B cell (primary cell): Measurements from ENCODE around the gene ZRANB1. TPM values are rescaled to one million over a fixed set of nuclear protein-coding genes. Genes with fewer than 3 reads are reported as not detected.

Experiments
- ATAC-seq: fragments of 200-7000 bp; cut with Tn5 transposase; one replicate; pipeline ENCODE4 v1.10.0; 2021; ENCODE audit warnings: low read depth, mild to moderate bottlenecking, moderate number of reproducible peaks, moderate library complexity
- CTCF ChIA-PET: fragments of 350-600 bp; sonication (Branson Sonifier 250); formaldehyde crosslinking; loops from one replicate; lab custom pipeline; 2021; ENCODE audit warnings: antibody characterized with exemption, inconsistent platforms; lab: Charles Lee
- POLR2A ChIA-PET: fragments of 350-600 bp; sonication (Branson Sonifier 250); formaldehyde crosslinking; loops from one replicate; lab custom pipeline; 2021; ENCODE audit warnings: antibody characterized with exemption; lab: Charles Lee
- DNase-seq: peaks from one replicate; pipeline ENCODE4 v3.0.0; 2013
- H2AFZ ChIP-seq: 2 replicates; pipeline ENCODE4 v1.6.1; 2012; ENCODE audit warnings: mild to moderate bottlenecking, low read depth, low read length; ENCODE audit not compliant: insufficient read depth, poor library complexity, severe bottlenecking
- H3K27ac ChIP-seq, 2 donors: 1 replicate in 1 of 2; 2 replicates in 1 of 2; pipeline ENCODE4 v1.5.1; 2012 to 2013; ENCODE audit warnings: low read length in 2 of 2, mild to moderate bottlenecking in 2 of 2, moderate library complexity in 1 of 2
- H3K27me3 ChIP-seq, 4 experiments: fragments of 200-600 bp in 1 of 4; sonication (generic) in 1 of 4; replicated peaks in 1 of 4; 1 replicate in 2 of 4; 2 replicates in 2 of 4; pipeline versions ENCODE4 v1.6.1 to v1.7.0; 2013 to 2016; ENCODE audit warnings: low read length in 3 of 4, mild to moderate bottlenecking in 2 of 4, mixed read lengths in 1 of 4, moderate library complexity in 1 of 4; ENCODE audit not compliant: insufficient read depth in 4 of 4, control insufficient read depth in 3 of 4; ENCODE audit errors: control extremely low read depth in 1 of 4
- H3K36me3 ChIP-seq, 2 experiments: replicated peaks in 1 of 2; 1 replicate in 1 of 2; 2 replicates in 1 of 2; pipeline versions ENCODE4 v1.6.1 to v1.7.1; 2013; ENCODE audit warnings: low read length in 1 of 2; ENCODE audit not compliant: insufficient read depth in 2 of 2, control insufficient read depth in 1 of 2; ENCODE audit errors: control extremely low read depth in 1 of 2, extremely low read depth in 1 of 2
- H3K4me1 ChIP-seq, 2 donors: fragments of 200-600 bp in 1 of 2; sonication (generic) in 1 of 2; 1 replicate in 1 of 2; 2 replicates in 1 of 2; pipeline versions ENCODE4 v1.5.1 to v1.6.1; 2013 to 2017; ENCODE audit warnings: low read length in 2 of 2; ENCODE audit not compliant: control insufficient read depth in 2 of 2, insufficient read depth in 2 of 2
- H3K4me2 ChIP-seq: replicated peaks from 2 replicates; pipeline ENCODE3; 2012; ENCODE audit warnings: mild to moderate bottlenecking, low read depth, low read length; ENCODE audit not compliant: poor library complexity, severe bottlenecking
- H3K4me3 ChIP-seq, 5 experiments: fragments of 200-600 bp in 1 of 5; sonication (generic) in 1 of 5; 1 replicate in 3 of 5; 2 replicates in 2 of 5; pipeline versions ENCODE4 v1.5.1 to v1.7.0; 2011 to 2016; ENCODE audit warnings: low read length in 4 of 5, mild to moderate bottlenecking in 4 of 5, low read depth in 2 of 5, control low read depth in 1 of 5, moderate library complexity in 1 of 5; ENCODE audit not compliant: insufficient read depth in 1 of 5; ENCODE audit errors: control extremely low read depth in 1 of 5, extremely low read depth in 1 of 5
- H3K79me2 ChIP-seq: fragments of 200-600 bp; sonication (generic); one replicate; pipeline ENCODE4 v1.6.0; 2016; ENCODE audit warnings: low read length; ENCODE audit not compliant: control insufficient read depth, insufficient read depth
- H3K9ac ChIP-seq: fragments of 200-600 bp; sonication (generic); 2 replicates; pipeline ENCODE4 v1.6.1; 2017; ENCODE audit warnings: mild to moderate bottlenecking, low read length, moderate library complexity
- H3K9me3 ChIP-seq, 3 donors: one replicate each; pipeline versions ENCODE4 v1.6.1 to v1.7.1; 2013; ENCODE audit warnings: low read length in 2 of 3; ENCODE audit not compliant: control insufficient read depth in 2 of 3, insufficient read depth in 1 of 3; ENCODE audit errors: control extremely low read depth in 1 of 3
- H4K20me1 ChIP-seq: 2 replicates; pipeline ENCODE4 v1.6.0; 2012; ENCODE audit warnings: mild to moderate bottlenecking, low read length; ENCODE audit not compliant: insufficient read depth, control insufficient read depth, poor library complexity, severe bottlenecking
- H3K27ac Mint-ChIP-seq: one replicate; pipeline ENCODE4 v1.8.0; 2021; ENCODE audit warnings: mixed read lengths
- H3K27me3 Mint-ChIP-seq: one replicate; pipeline ENCODE4 v1.8.0; 2021; ENCODE audit warnings: mixed read lengths
- H3K4me1 Mint-ChIP-seq: one replicate; pipeline ENCODE4 v1.8.0; 2021; ENCODE audit warnings: mixed read lengths
- H3K4me3 Mint-ChIP-seq: one replicate; pipeline ENCODE4 v1.8.0; 2021; ENCODE audit warnings: mixed read lengths
- H3K9me3 Mint-ChIP-seq: one replicate; pipeline ENCODE4 v1.8.0; 2022; ENCODE audit warnings: mixed read lengths; ENCODE audit not compliant: insufficient read depth
- EZH2 ChIP-seq: IDR thresholded peaks from 2 replicates; pipeline ENCODE4 v1.6.1; 2012; ENCODE audit warnings: borderline replicate concordance, low read depth, mild to moderate bottlenecking, moderate library complexity, low read length; ENCODE audit not compliant: insufficient read depth, poor library complexity, severe bottlenecking
- WGBS: methylation state at CpG from one replicate; pipeline ENCODE4 v1.1.5; 2013; ENCODE audit warnings: missing lambda C conversion rate; ENCODE audit not compliant: insufficient coverage; 5-methylcytosine and 5-hydroxymethylcytosine counted together
- intact Hi-C: fragments of 100-400 bp; cut with micrococcal nuclease; formaldehyde crosslinking; loops from one replicate; pipeline ENCODE4 v1.10.0; 2022
- polyA plus RNA-seq: library from polyadenylated mRNA; depleted of rRNA; stranded (reverse); fragments of >200 nt; gene quantifications from 2 replicates; pipeline ENCODE4 v1.2.3, GENCODE V29; 2012
- total RNA-seq, 2 donors: library from RNA; stranded (reverse); fragments of 120-200 nt in 1 of 2; gene quantifications; 1 replicate in 1 of 2; 2 replicates in 1 of 2; pipeline versions ENCODE4 v1.2.3 to v1.2.4, GENCODE V29; 2013 to 2022
- TF ChIP-seq, protein P1 (sequence below): fragments of 200-600 bp; IDR thresholded peaks from one replicate; pipeline ENCODE4 v1.8.0; 2022; ENCODE audit warnings: antibody characterized with exemption, mild to moderate bottlenecking

Gene ZRANB1
- total and polyA plus RNA-seq, 2 donors (not counting 1 experiment from before 2014, with no cell fraction given): 6.5 to 28.0 TPM

DNA sequence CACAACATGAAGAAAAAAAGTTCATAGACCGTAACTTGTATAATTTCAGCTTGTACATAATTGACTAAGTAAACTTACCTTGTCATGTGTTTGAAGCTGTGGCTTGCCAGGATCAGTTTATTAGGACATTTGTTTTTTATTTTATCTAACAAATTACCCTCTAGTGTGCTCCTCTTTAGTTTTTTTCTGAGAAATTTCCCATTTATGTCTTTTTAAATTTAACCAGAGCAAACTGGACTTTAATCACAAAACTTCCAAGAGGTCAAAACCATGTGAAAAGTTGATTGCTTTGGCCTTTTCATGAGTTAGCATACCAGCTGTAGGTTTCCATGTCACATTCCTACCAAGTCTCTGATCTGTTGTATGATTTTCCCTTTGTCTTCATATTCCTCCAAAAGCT, 42.5 kb downstream of the ZRANB1 start:
- Histone ChIP-seq H3K4me2 (no peak overlapping the region), H3K79me2 (no peaks in the 10 kb centered on the region), H4K20me1 (no peaks in the 10 kb centered on the region), H2AFZ (no peak overlapping the region), H3K27ac (no peak overlapping the region), H3K9ac (no peak overlapping the region), H3K9me3 (no peaks in the 10 kb centered on the region), H3K36me3 (peaks cover 0 to 54% of the 10 kb centered on the region in 2 experiments), H3K4me1 (no peaks in the 10 kb centered on the region), H3K27me3 (no peaks in the 10 kb centered on the region), H3K4me3 (no peak overlapping the region)
- WGBS: no CpG with 5 or more reads among the region's 1 CpG
- Mint-ChIP-seq H3K4me3 (no peak overlapping the region), H3K4me1 (peaks cover 10% of the 10 kb centered on the region), H3K27me3 (no peaks in the 10 kb centered on the region), H3K9me3 (no peaks in the 10 kb centered on the region), H3K27ac (no peak overlapping the region)
- DNase-seq (no peak), ATAC-seq (no peak)
- ChIA-PET POLR2A (no interaction called here), CTCF (interaction anchor here (0.8 kb wide), 1 partner anchor 8 kb away, joined by 3 read pairs; no protein-coding TSS in a partner anchor)
- TF ChIP-seq, protein P1, sequence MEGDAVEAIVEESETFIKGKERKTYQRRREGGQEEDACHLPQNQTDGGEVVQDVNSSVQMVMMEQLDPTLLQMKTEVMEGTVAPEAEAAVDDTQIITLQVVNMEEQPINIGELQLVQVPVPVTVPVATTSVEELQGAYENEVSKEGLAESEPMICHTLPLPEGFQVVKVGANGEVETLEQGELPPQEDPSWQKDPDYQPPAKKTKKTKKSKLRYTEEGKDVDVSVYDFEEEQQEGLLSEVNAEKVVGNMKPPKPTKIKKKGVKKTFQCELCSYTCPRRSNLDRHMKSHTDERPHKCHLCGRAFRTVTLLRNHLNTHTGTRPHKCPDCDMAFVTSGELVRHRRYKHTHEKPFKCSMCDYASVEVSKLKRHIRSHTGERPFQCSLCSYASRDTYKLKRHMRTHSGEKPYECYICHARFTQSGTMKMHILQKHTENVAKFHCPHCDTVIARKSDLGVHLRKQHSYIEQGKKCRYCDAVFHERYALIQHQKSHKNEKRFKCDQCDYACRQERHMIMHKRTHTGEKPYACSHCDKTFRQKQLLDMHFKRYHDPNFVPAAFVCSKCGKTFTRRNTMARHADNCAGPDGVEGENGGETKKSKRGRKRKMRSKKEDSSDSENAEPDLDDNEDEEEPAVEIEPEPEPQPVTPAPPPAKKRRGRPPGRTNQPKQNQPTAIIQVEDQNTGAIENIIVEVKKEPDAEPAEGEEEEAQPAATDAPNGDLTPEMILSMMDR: no peak
- no peak for TF ChIP-seq EZH2
- intact Hi-C loops: no loop called here

DNA sequence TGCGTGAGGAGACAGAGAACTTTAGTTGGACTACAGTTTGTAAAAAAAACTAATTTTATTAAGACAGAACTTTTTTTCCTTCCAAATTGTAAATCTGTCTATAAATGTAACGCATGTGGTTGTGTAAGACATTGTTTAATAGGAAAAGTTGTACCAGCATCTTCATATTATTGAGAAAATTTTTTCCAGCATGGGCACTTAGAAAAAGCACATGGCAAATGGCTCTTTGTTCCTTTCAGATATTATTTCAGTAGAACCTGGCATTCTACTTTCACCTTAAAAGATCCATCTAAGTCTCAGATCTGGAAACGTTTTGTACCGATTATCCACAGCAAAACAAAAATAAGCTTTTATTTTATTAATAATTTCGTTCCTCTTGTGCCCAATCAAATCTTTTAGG, 43.2 kb downstream of the ZRANB1 start:
- CTCF ChIA-PET: interaction anchor here (0.8 kb wide), 1 partner anchor 8 kb away, joined by 3 read pairs; no protein-coding TSS in a partner anchor
- H4K20me1 ChIP-seq: no peaks in the 10 kb centered on the region
- H3K4me2 ChIP-seq: no peak overlapping the region
- Mint-ChIP-seq H3K4me3 (no peak overlapping the region), H3K27me3 (no peaks in the 10 kb centered on the region), H3K27ac (no peak overlapping the region), H3K4me1 (peaks cover 12% of the 10 kb centered on the region), H3K9me3 (no peaks in the 10 kb centered on the region)
- TF ChIP-seq EZH2: no peak
- TF ChIP-seq, protein P1: no peak
- intact Hi-C loops: no loop called here
- POLR2A ChIA-PET: no interaction called here
- H3K4me3 ChIP-seq: no peak overlapping the region
- DNase-seq: no peak
- H3K9ac ChIP-seq: no peak overlapping the region
- H3K36me3 ChIP-seq: peaks cover 0 to 51% of the 10 kb centered on the region in 2 experiments
- H3K4me1 ChIP-seq: no peaks in the 10 kb centered on the region
- H3K9me3 ChIP-seq: no peaks in the 10 kb centered on the region
- H3K27me3 ChIP-seq: no peaks in the 10 kb centered on the region
- no peaks in the 10 kb centered on the region for H3K79me2 ChIP-seq
- WGBS: no CpG with 5 or more reads among the region's 5 CpGs
- H3K27ac ChIP-seq: no peak overlapping the region
- no peak overlapping the region for H2AFZ ChIP-seq
- ATAC-seq: no peak
